Liver (tissue), 3 donors: Measurements from ENCODE around the gene ACP6.

ENCODE experiments used
- EGR1 ChIP-seq, 2 donors: IDR thresholded peaks; 2 replicates each; pipeline ENCODE4 v1.6.1; 2016 to 2018; ENCODE audit warnings: antibody characterized with exemption in 2 of 2, low read depth in 2 of 2
- FOXA2 ChIP-seq: IDR thresholded peaks from 2 replicates; pipeline ENCODE4 v1.6.1; 2016; ENCODE audit warnings: antibody characterized with exemption
- RAD21 ChIP-seq, 2 donors: IDR thresholded peaks; 2 replicates each; pipeline ENCODE4 v1.6.1; 2016; ENCODE audit warnings: antibody characterized with exemption in 2 of 2, mild to moderate bottlenecking in 2 of 2
- YY1 ChIP-seq: IDR thresholded peaks from 2 replicates; pipeline ENCODE4 v1.6.1; 2016; ENCODE audit warnings: antibody characterized with exemption, mild to moderate bottlenecking
- TF ChIP-seq, protein P1 (sequence below): fragments of 150-350 bp; IDR thresholded peaks from 2 replicates; pipeline ENCODE4 v1.5.1; 2017; ENCODE audit warnings: improper control_type of control experiment, low read depth, low read length; ENCODE audit not compliant: missing input control
- TF ChIP-seq, protein P2 (sequence below): IDR thresholded peaks from 2 replicates; pipeline ENCODE4 v1.6.1; 2016; ENCODE audit warnings: antibody characterized with exemption
- donor health status: healthy.
- donor health status: healthy.

DNA sequence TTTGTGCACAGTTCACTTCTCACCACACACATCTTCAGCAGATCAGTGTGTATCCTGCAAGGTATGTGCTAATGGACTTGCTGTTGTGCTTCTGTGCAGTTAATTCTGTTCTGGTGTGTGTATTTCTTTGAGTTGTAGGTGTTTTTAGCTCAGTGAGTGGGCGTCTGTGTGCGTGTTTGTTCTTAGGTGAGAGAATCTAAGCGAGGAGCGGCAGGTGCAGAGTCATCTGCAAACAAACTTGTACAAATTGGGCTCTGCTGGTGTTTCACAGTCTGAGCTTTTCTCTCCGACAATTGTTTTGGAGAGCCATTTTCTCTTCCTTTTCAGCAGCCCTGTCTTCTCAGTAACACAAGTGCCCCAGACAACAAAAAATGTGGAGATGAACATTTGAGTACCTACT is 43.6 kb downstream of the ACP6 start:
- TF ChIP-seq, protein P1, sequence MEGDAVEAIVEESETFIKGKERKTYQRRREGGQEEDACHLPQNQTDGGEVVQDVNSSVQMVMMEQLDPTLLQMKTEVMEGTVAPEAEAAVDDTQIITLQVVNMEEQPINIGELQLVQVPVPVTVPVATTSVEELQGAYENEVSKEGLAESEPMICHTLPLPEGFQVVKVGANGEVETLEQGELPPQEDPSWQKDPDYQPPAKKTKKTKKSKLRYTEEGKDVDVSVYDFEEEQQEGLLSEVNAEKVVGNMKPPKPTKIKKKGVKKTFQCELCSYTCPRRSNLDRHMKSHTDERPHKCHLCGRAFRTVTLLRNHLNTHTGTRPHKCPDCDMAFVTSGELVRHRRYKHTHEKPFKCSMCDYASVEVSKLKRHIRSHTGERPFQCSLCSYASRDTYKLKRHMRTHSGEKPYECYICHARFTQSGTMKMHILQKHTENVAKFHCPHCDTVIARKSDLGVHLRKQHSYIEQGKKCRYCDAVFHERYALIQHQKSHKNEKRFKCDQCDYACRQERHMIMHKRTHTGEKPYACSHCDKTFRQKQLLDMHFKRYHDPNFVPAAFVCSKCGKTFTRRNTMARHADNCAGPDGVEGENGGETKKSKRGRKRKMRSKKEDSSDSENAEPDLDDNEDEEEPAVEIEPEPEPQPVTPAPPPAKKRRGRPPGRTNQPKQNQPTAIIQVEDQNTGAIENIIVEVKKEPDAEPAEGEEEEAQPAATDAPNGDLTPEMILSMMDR, result no peak
- TF ChIP-seq, protein P2, sequence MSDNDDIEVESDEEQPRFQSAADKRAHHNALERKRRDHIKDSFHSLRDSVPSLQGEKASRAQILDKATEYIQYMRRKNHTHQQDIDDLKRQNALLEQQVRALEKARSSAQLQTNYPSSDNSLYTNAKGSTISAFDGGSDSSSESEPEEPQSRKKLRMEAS, result no peak
- no peak for TF ChIP-seq FOXA2
- TF ChIP-seq RAD21 (IDR thresholded peaks at IDR 0.05), result no peak
- TF ChIP-seq YY1, result no peak
- TF ChIP-seq EGR1 (IDR thresholded peaks at IDR 0.05; ENCODE audit: low read depth in 2 of 2), result peak; percentile 18 to 62
